WTC11 (cell line): Measurements from ENCODE around the gene ARG2.

Source experiments
- TF ChIP-seq, protein P1 (sequence below): sonication (generic); formaldehyde crosslinking; IDR thresholded peaks from 2 replicates; pipeline ENCODE4 v1.8.1; 2023; ENCODE audit warnings: mild to moderate bottlenecking, missing genetic modification reagents
- TF ChIP-seq, protein P2 (sequence below): sonication (generic); formaldehyde crosslinking; IDR thresholded peaks from 2 replicates; pipeline ENCODE4 v1.8.0; 2022; ENCODE audit warnings: mild to moderate bottlenecking, missing genetic modification reagents

DNA sequence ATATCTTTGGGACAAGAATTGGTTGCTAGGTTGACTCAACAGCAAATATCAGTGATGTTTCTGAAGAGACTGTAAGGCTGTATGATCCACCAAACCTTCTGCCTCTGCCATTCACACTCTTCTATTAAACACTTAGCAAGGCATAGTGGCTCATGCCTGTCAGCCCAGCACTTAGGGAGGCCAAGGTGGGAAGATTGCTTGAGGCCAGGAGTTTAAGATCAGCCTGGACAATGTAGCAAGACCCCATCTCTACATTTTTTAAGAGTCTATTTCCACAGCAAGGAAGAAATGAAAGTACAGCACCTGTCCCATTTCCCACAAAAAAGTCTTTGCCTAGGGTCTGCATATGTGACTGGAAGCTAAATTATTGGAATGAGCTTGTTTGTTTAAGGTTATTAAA lies 7.8 kb downstream of the ARG2 start:
- TF ChIP-seq, protein P1, sequence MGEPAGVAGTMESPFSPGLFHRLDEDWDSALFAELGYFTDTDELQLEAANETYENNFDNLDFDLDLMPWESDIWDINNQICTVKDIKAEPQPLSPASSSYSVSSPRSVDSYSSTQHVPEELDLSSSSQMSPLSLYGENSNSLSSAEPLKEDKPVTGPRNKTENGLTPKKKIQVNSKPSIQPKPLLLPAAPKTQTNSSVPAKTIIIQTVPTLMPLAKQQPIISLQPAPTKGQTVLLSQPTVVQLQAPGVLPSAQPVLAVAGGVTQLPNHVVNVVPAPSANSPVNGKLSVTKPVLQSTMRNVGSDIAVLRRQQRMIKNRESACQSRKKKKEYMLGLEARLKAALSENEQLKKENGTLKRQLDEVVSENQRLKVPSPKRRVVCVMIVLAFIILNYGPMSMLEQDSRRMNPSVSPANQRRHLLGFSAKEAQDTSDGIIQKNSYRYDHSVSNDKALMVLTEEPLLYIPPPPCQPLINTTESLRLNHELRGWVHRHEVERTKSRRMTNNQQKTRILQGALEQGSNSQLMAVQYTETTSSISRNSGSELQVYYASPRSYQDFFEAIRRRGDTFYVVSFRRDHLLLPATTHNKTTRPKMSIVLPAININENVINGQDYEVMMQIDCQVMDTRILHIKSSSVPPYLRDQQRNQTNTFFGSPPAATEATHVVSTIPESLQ (CRISPR knock-in tag) = no peak
- TF ChIP-seq, protein P2, sequence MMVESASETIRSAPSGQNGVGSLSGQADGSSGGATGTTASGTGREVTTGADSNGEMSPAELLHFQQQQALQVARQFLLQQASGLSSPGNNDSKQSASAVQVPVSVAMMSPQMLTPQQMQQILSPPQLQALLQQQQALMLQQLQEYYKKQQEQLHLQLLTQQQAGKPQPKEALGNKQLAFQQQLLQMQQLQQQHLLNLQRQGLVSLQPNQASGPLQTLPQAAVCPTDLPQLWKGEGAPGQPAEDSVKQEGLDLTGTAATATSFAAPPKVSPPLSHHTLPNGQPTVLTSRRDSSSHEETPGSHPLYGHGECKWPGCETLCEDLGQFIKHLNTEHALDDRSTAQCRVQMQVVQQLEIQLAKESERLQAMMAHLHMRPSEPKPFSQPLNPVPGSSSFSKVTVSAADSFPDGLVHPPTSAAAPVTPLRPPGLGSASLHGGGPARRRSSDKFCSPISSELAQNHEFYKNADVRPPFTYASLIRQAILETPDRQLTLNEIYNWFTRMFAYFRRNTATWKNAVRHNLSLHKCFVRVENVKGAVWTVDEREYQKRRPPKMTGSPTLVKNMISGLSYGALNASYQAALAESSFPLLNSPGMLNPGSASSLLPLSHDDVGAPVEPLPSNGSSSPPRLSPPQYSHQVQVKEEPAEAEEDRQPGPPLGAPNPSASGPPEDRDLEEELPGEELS (CRISPR knock-in tag) = no peak
